Ammon's horn (tissue), 1 donor: ENCODE measurements around the gene ANKRD55.
A peak's percentile ranks its signal among the peaks of the same experiment; 100 is the strongest.
"Not testable (repeated sequence)": the region's sequence is repeated elsewhere in the genome, so short reads cannot be mapped to it uniquely, and the experiment has no call there.

Experiments used
- DNase-seq: peaks from one replicate; pipeline ENCODE4 v3.0.0-alpha.2; 2016; ENCODE audit warnings: low spot score

Gene ANKRD55

GRCh38 chr5:56168066-56168478 is 65.1 kb downstream of the ANKRD55 start:
- DNase-seq: no peak

GRCh38 chr5:56167519-56167918 is 65.6 kb downstream of the ANKRD55 start:
- no peak for DNase-seq

GRCh38 chr5:56166671-56167385 is 66.3 kb downstream of the ANKRD55 start:
- no peak for DNase-seq

GRCh38 chr5:56164376-56164775 is 68.8 kb downstream of the ANKRD55 start:
- peak; percentile 84 for DNase-seq

GRCh38 chr5:56161927-56162326 is 71.2 kb downstream of the ANKRD55 start:
- DNase-seq: peak; percentile 45

- DNase-seq: no peak
Measured at GRCh38 chr5:56161439-56161823, 71.7 kb downstream of the ANKRD55 start.

- no peak for DNase-seq
Measured at GRCh38 chr5:56160723-56161438, 72.2 kb downstream of the ANKRD55 start.

GRCh38 chr5:56159521-56159947 is 73.6 kb downstream of the ANKRD55 start:
- no peak for DNase-seq

- no peak for DNase-seq
Measured at GRCh38 chr5:56158331-56158960, 74.7 kb downstream of the ANKRD55 start.

GRCh38 chr5:56157191-56157621 is 75.9 kb downstream of the ANKRD55 start:
- not testable (repeated sequence) for DNase-seq

- peak; percentile 63 for DNase-seq
Measured at GRCh38 chr5:56156585-56157190, 76.4 kb downstream of the ANKRD55 start.

- peak; percentile 82 for DNase-seq
Measured at GRCh38 chr5:56155992-56156584, 77.0 kb downstream of the ANKRD55 start.

GRCh38 chr5:56154732-56155484 is 78.2 kb downstream of the ANKRD55 start:
- DNase-seq: no peak

- no peak for DNase-seq
Measured at GRCh38 chr5:56152437-56152836, 80.7 kb downstream of the ANKRD55 start.

- not testable (repeated sequence) for DNase-seq
Measured at GRCh38 chr5:56150756-56151155, 82.4 kb downstream of the ANKRD55 start.

GRCh38 chr5:56148453-56148971 is 84.6 kb downstream of the ANKRD55 start:
- no peak for DNase-seq

- DNase-seq: peak; percentile 33
Measured at GRCh38 chr5:56147659-56148230, 85.4 kb downstream of the ANKRD55 start.

- DNase-seq: no peak
Measured at GRCh38 chr5:56147106-56147505, 86.0 kb downstream of the ANKRD55 start.

- DNase-seq: no peak
Measured at GRCh38 chr5:56146674-56147073, 86.5 kb downstream of the ANKRD55 start.

GRCh38 chr5:56145511-56145910 is 87.6 kb downstream of the ANKRD55 start:
- no peak for DNase-seq

- no peak for DNase-seq
Measured at GRCh38 chr5:56145106-56145505, 88.0 kb downstream of the ANKRD55 start.
